ENCODE data around the gene POLD1. TPM values are rescaled to one million over a fixed set of nuclear protein-coding genes. Genes with fewer than 3 reads are reported as not detected.

The POLD1 gene
- total and polyA plus RNA-seq, 2 of the 13 experiments (the other 11 are each of a cell fraction or from before 2014, with no cell fraction given): 17.4 to 54.0 TPM

GRCh38 chr19:50460161-50460765, 76.1 kb downstream of the POLD1 start (continued):
- TF ChIP-seq LBX2 (CRISPR knock-in tag; IDR thresholded peaks at IDR 0.05; ENCODE audit: borderline replicate concordance) (no peak), GATAD2A (CRISPR knock-in tag; IDR thresholded peaks at IDR 0.05) (peak; percentile 39; the same call in 1 of the 2 replicates), ZC3H13 (CRISPR knock-in tag; IDR thresholded peaks at IDR 0.05) (no peak), ATF7-NPFF (CRISPR knock-in tag; IDR thresholded peaks at IDR 0.05; ENCODE audit: low read depth) (no peak), ATRX (CRISPR knock-in tag; IDR thresholded peaks at IDR 0.05; ENCODE audit: borderline replicate concordance) (no peak), ZNF737 (CRISPR knock-in tag; IDR thresholded peaks at IDR 0.05; ENCODE audit: borderline replicate concordance) (no peak), PRDM15 (CRISPR knock-in tag; IDR thresholded peaks at IDR 0.05) (no peak), ZNF235 (CRISPR knock-in tag; IDR thresholded peaks at IDR 0.05; ENCODE audit: borderline replicate concordance) (no peak), ZNF124 (CRISPR knock-in tag; IDR thresholded peaks at IDR 0.05) (no peak), ZNF20 (CRISPR knock-in tag; IDR thresholded peaks at IDR 0.05) (no peak), RFX1 (IDR thresholded peaks at IDR 0.05) (no peak), ZNF615 (CRISPR knock-in tag; IDR thresholded peaks at IDR 0.05; ENCODE audit: borderline replicate concordance) (no peak), MTF1 (CRISPR knock-in tag; IDR thresholded peaks at IDR 0.05) (no peak), ZNF614 (CRISPR knock-in tag; IDR thresholded peaks at IDR 0.05; ENCODE audit: borderline replicate concordance) (peak; percentile 33; the same call in 1 of the 2 replicates), ZNF292 (CRISPR knock-in tag; IDR thresholded peaks at IDR 0.05; ENCODE audit: borderline replicate concordance, low read depth) (0 out of 2 replicates have a peak, but pooled peaks have one; percentile 53), ZNF331 (CRISPR knock-in tag; IDR thresholded peaks at IDR 0.05) (0 out of 2 replicates have a peak, but pooled peaks have one; percentile 19), ZSCAN20 (CRISPR knock-in tag; IDR thresholded peaks at IDR 0.05; ENCODE audit: borderline replicate concordance) (no peak), ZSCAN22 (CRISPR knock-in tag; IDR thresholded peaks at IDR 0.05) (no peak), ZNF263 (CRISPR knock-in tag; IDR thresholded peaks at IDR 0.05) (no peak), TARDBP (CRISPR knock-in tag; IDR thresholded peaks at IDR 0.05) (0 out of 2 replicates have a peak, but pooled peaks have one; percentile 27), ZNF746 (CRISPR knock-in tag; IDR thresholded peaks at IDR 0.05) (no peak), ZNF451 (CRISPR knock-in tag; IDR thresholded peaks at IDR 0.05) (no peak), ARID2 (CRISPR knock-in tag; IDR thresholded peaks at IDR 0.05; ENCODE audit: borderline replicate concordance) (no peak)
- TF ChIP-seq, protein P1, sequence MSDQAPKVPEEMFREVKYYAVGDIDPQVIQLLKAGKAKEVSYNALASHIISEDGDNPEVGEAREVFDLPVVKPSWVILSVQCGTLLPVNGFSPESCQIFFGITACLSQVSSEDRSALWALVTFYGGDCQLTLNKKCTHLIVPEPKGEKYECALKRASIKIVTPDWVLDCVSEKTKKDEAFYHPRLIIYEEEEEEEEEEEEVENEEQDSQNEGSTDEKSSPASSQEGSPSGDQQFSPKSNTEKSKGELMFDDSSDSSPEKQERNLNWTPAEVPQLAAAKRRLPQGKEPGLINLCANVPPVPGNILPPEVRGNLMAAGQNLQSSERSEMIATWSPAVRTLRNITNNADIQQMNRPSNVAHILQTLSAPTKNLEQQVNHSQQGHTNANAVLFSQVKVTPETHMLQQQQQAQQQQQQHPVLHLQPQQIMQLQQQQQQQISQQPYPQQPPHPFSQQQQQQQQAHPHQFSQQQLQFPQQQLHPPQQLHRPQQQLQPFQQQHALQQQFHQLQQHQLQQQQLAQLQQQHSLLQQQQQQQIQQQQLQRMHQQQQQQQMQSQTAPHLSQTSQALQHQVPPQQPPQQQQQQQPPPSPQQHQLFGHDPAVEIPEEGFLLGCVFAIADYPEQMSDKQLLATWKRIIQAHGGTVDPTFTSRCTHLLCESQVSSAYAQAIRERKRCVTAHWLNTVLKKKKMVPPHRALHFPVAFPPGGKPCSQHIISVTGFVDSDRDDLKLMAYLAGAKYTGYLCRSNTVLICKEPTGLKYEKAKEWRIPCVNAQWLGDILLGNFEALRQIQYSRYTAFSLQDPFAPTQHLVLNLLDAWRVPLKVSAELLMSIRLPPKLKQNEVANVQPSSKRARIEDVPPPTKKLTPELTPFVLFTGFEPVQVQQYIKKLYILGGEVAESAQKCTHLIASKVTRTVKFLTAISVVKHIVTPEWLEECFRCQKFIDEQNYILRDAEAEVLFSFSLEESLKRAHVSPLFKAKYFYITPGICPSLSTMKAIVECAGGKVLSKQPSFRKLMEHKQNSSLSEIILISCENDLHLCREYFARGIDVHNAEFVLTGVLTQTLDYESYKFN (CRISPR knock-in tag; conservative IDR thresholded peaks at IDR 0.05): peak; percentile 58

Measured in HepG2 (cell line).